ENCODE results near the gene TEX19.

- TF ChIP-seq POLR2A (IDR thresholded peaks at IDR 0.05) = no peak
- TF ChIP-seq CTCF (IDR thresholded peaks at IDR 0.05) = no peak
- TF ChIP-seq POLR2AphosphoS5 (IDR thresholded peaks at IDR 0.05) = no peak
These were observed 45.6 kb upstream of the TEX19 start for GRCh38 chr17:82313195-82314011.
